GM12875 (cell line): Measurements from ENCODE around the gene BAD.
A peak's percentile ranks its signal among the peaks of the same experiment; 100 is the strongest.

Experiments
- H3K4me3 ChIP-seq: one replicate; pipeline ENCODE4 v1.5.1; 2011; ENCODE audit warnings: low read depth, low read length, control low read depth
- CTCF ChIP-seq: IDR thresholded peaks from 2 replicates; pipeline ENCODE4 v1.5.1; 2011; ENCODE audit warnings: low read depth, mild to moderate bottlenecking, control low read depth, inconsistent platforms, low read length, moderate library complexity, borderline replicate concordance; ENCODE audit not compliant: insufficient read depth

BAD gene

GRCh38 chr11:64244107-64244506, 40.4 kb downstream of the BAD start:
- no peak overlapping the region for H3K4me3 ChIP-seq
- TF ChIP-seq CTCF: no peak

- H3K4me3 ChIP-seq: no peak overlapping the region
- no peak for TF ChIP-seq CTCF
Measured at GRCh38 chr11:64243236-64243854, 41.1 kb downstream of the BAD start.

DNA sequence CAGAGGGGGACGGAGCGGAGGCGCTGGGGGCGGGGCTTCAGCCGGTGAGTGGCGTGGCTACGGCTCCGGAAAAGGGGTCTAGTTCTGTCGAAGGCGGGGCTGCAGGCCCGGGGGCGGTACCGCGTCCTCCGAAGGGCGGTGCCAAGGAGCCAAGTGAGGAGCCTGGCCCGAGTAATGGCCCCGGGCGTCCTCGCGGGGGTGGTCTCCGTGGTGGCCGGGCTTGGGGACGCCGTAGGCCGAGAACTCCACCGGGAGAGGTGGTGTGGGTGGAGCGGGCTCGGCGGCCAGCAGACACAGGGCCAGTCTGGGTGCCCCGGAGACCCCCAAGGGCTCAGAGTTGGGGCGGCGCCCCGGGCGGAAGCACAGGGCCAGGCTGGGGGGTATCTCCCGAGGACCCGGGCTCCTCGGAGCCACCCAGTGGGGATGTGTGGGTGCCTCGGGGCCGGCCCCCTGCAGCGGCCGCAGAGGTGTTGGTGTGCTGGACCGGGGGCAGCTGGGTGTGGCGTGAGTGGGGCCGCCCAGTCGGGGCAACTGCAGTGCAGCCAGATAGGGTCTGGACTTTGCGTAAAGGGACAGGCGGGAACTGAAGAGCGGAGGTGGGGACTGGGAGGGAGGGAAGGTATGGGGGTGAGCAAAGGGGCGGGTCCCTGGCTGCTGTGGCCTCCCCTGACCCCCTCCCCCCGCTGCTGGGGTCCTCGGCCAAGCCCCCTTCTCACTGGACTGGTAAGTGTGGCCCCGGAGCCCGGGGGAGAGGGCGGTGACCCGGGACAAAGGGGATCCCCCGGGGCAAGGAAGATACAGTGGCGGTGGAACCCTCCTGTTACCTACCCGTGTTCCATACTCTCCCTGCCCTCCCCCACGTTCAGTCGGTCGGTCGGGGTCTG, 42.7 kb downstream of the BAD start:
- H3K4me3 ChIP-seq: peak overlapping the region; percentile 69
- TF ChIP-seq CTCF: no peak

DNA sequence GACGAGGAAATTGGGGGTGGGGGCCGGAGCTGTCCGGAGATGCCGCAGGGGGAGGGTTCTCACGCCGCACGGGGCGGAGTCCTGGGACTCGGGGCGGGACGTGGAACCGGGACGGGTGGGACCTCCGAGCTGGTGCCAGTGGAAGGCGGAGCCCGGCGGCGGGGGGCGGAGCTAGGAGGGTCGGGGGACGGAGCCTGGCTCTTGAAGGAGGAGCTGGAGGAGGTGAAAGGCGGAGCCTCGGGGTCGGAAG, 43.3 kb downstream of the BAD start:
- peak overlapping the region; percentile 66 for H3K4me3 ChIP-seq
- no peak for TF ChIP-seq CTCF

- no peak for TF ChIP-seq CTCF
- peak within 1 kb of the TSS; percentile 69 for H3K4me3 ChIP-seq
Measured at GRCh38 chr11:64240435-64241240, 43.8 kb downstream of the BAD start, which contains the start of gene FKBP2. Gene FKBP2 (plus strand): TSS chr11:64241095. CDS start chr11:64242388, 1,293 bp downstream.

DNA sequence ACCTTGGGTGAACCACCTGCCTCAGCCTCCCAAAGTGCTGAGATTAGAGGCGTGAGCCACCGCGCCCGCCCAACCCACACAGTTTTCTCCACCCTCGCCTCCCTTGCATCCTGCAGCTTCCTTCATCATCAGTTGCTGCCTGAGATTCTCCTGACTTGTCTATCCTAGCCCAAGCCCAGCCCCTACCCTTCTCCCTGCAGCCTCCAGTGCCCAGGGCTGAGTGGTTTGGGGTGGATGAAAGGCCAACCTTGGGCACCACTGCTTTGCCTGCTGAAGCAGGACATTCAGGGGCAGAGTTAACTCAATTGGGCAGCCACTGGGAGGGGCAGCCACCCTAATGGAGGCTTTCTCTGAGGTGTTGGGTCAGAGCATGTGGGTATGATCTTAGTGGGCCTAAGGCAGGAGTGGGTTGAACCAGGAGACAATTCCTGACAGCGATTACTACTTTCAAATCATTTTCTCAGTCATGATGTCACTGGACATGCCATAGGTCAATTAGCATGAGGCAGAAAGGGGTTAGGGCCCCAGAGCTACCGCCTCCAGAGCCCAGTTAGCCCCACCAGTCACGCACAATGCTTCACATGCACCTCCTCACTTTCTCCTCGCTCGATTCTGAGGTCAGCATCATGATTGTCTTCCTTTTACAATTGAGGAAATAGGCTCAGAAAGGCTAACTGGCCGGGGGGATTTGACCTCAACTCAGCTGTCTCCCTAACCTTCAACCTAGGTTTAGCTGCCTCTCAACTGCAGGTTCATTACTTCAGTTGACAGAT, 44.6 kb downstream of the BAD start:
- TF ChIP-seq CTCF: no peak
- H3K4me3 ChIP-seq: peak overlapping the region; percentile 66
